ENCODE measurements around the gene MPIG6B.
A peak's percentile ranks its signal among the peaks of the same experiment; 100 is the strongest.

The MPIG6B gene

GRCh38 chr6:31763619-31763940, 40.4 kb downstream of the MPIG6B start:
- TF ChIP-seq EP300 (IDR thresholded peaks at IDR 0.05; ENCODE audit: borderline replicate concordance) (no peak), TCF12 (IDR thresholded peaks at IDR 0.05; ENCODE audit: low read depth) (no peak), RAD21 (IDR thresholded peaks at IDR 0.05; ENCODE audit: low read depth) (peak; percentile 16; the same call in 1 of the 2 replicates), NFIC (IDR thresholded peaks at IDR 0.05) (no peak)

GRCh38 chr6:31764198-31764597, 41.0 kb downstream of the MPIG6B start:
- no peak for TF ChIP-seq CEBPB (IDR thresholded peaks at IDR 0.05)
- TF ChIP-seq EP300 (IDR thresholded peaks at IDR 0.05; ENCODE audit: borderline replicate concordance), result no peak
- no peak for TF ChIP-seq EGR1 (IDR thresholded peaks at IDR 0.05)
- TF ChIP-seq ZBTB7A (IDR thresholded peaks at IDR 0.05; ENCODE audit: low read depth), result no peak
- no peak for TF ChIP-seq MAX (IDR thresholded peaks at IDR 0.05)
- TF ChIP-seq, protein P1, sequence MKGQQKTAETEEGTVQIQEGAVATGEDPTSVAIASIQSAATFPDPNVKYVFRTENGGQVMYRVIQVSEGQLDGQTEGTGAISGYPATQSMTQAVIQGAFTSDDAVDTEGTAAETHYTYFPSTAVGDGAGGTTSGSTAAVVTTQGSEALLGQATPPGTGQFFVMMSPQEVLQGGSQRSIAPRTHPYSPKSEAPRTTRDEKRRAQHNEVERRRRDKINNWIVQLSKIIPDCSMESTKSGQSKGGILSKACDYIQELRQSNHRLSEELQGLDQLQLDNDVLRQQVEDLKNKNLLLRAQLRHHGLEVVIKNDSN (IDR thresholded peaks at IDR 0.05), result no peak
- no peak for TF ChIP-seq NFIC (IDR thresholded peaks at IDR 0.05)
- no peak for TF ChIP-seq RAD21 (IDR thresholded peaks at IDR 0.05; ENCODE audit: low read depth)
- TF ChIP-seq REST (IDR thresholded peaks at IDR 0.05; ENCODE audit: low read depth), result no peak
- no peak for TF ChIP-seq CREB1 (IDR thresholded peaks at IDR 0.05; ENCODE audit: low read depth)
- TF ChIP-seq TCF12 (IDR thresholded peaks at IDR 0.05; ENCODE audit: low read depth), result no peak

GRCh38 chr6:31765559-31765909, 42.4 kb downstream of the MPIG6B start:
- TF ChIP-seq MAX (IDR thresholded peaks at IDR 0.05) (no peak), REST (IDR thresholded peaks at IDR 0.05; ENCODE audit: low read depth) (no peak), EP300 (IDR thresholded peaks at IDR 0.05; ENCODE audit: borderline replicate concordance) (no peak), EGR1 (IDR thresholded peaks at IDR 0.05) (no peak), CEBPB (IDR thresholded peaks at IDR 0.05) (no peak), TCF12 (IDR thresholded peaks at IDR 0.05; ENCODE audit: low read depth) (no peak), CREB1 (IDR thresholded peaks at IDR 0.05; ENCODE audit: low read depth) (no peak), ZBTB7A (IDR thresholded peaks at IDR 0.05; ENCODE audit: low read depth) (no peak), YY1 (IDR thresholded peaks at IDR 0.05; ENCODE audit: low read depth) (no peak), NFIC (IDR thresholded peaks at IDR 0.05) (no peak), TEAD4 (IDR thresholded peaks at IDR 0.05) (no peak), FOXM1 (IDR thresholded peaks at IDR 0.05; ENCODE audit: borderline replicate concordance, low read depth) (no peak), TAF1 (IDR thresholded peaks at IDR 0.05; ENCODE audit: low read depth) (no peak), RAD21 (IDR thresholded peaks at IDR 0.05; ENCODE audit: low read depth) (no peak)
- TF ChIP-seq, protein P1 (IDR thresholded peaks at IDR 0.05), result no peak

DNA sequence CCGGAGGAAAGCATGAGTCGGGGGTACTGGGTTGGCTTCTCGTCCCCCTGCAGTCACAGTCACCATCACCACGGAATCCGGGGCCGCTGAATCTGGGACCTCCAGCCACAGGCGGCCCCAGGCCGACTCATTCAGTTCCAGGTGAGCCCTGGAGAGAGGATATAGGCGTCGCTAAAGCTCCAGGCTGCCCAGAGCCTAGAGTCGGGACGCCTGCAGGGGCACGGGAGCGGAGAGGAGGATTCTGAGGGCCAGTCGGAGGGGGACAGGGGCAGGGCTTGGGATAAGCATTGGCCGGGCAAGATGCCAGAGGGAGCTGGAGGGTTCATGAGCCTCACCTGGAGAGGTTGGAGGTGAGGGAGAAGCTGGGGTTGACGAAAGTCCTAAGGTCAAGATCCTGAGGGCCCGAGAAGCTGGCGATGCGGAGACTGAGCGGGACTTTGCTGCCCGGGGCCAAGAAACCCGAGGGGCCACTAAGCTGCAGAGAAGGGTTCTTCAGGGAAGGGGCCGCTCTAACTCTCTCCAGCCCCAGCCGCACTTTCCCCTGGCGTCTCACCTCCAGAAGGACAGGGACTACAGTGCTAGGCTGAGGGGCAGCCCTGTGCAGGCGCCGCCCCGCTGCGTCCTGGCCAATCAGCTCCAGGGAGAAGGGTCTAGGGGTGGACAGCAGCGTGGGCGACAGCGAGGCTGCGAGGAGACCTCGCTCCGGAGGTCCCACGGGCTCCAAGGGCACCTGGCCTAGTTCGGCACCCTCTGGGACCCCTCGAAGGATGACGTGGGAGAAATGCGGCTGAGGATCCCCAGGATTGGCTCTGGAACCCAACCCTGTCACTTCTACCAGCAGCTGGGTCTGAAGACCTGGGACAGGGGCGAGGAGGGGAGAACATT, 43.0 kb downstream of the MPIG6B start:
- TF ChIP-seq TAF1 (IDR thresholded peaks at IDR 0.05; ENCODE audit: low read depth) (no peak), REST (IDR thresholded peaks at IDR 0.05; ENCODE audit: low read depth) (no peak), RAD21 (IDR thresholded peaks at IDR 0.05; ENCODE audit: low read depth) (no peak), CREB1 (IDR thresholded peaks at IDR 0.05; ENCODE audit: low read depth) (no peak), CEBPB (IDR thresholded peaks at IDR 0.05) (no peak), EP300 (IDR thresholded peaks at IDR 0.05; ENCODE audit: borderline replicate concordance) (no peak), YY1 (IDR thresholded peaks at IDR 0.05; ENCODE audit: low read depth) (no peak), EGR1 (IDR thresholded peaks at IDR 0.05) (no peak), MAX (IDR thresholded peaks at IDR 0.05) (no peak), NFIC (IDR thresholded peaks at IDR 0.05) (no peak), TCF12 (IDR thresholded peaks at IDR 0.05; ENCODE audit: low read depth) (no peak)
